ENCODE results near the gene PDE3A. TPM values are rescaled to one million over a fixed set of nuclear protein-coding genes. Genes with fewer than 3 reads are reported as not detected.

Gene PDE3A
- total and polyA plus RNA-seq, 2 of the 4 experiments (the other 2 are of a cell fraction): 0.09 to 0.18 TPM

DNA sequence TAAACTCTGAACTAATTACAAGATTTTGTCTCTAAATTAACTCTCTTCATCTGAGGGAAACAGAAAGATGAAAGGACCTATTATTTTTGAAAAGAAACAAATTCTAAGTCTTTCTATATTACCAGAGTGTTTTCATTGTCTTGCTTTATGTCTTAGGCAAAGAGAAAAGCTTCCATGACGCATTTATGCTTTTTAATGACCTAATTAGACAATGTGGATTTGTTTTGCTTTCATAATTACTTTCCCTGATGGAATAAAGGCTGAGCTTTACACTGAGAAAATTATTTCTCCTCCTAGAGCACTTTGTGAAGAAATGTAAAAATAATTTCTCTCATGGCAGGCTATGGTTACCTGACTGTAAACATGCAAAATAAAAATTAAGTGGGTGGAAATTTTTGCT is 188.8 kb downstream of the PDE3A start:
- ChIA-PET POLR2A (ENCODE audit: unreplicated experiment) (no interaction called here), CTCF (no interaction called here)
- Histone ChIP-seq H3K9me1 (ENCODE audit: insufficient read depth, low read length) (no peaks in the 10 kb centered on the region), H4K20me1 (ENCODE audit: insufficient read depth, low read length) (no peaks in the 10 kb centered on the region), H3K79me1 (ENCODE audit: low read depth in 1 of 2, low read length in 2 of 2) (no peaks in the 10 kb centered on the region), H3K36me3 (ENCODE audit: control insufficient read depth, insufficient read depth, low read length) (no peaks in the 10 kb centered on the region), H2AK5ac (ENCODE audit: low read depth, low read length) (no peak overlapping the region), H2BK5ac (ENCODE audit: low read depth, low read length, poor library complexity, severe bottlenecking) (no peak overlapping the region), H4K8ac (ENCODE audit: low read depth in 2 of 2, low read length in 2 of 2) (no peak overlapping the region), H3K4me2 (ENCODE audit: low read depth, low read length) (no peak overlapping the region), H2AK9ac (replicated peaks; ENCODE audit: low read depth, low read length, poor library complexity) (no peak overlapping the region), H3K4me3 (ENCODE audit: insufficient read depth, low read depth, low read length) (no peak overlapping the region), H4K91ac (ENCODE audit: insufficient read depth, low read depth, low read length) (no peak overlapping the region), H2BK15ac (ENCODE audit: low read depth, low read length) (no peak overlapping the region), H3K27me3 (ENCODE audit: control insufficient read depth, insufficient read depth, low read length) (no peaks in the 10 kb centered on the region), H4K5ac (ENCODE audit: low read depth, low read length) (no peak overlapping the region), H3K4me1 (ENCODE audit: control insufficient read depth, insufficient read depth, low read length) (no peaks in the 10 kb centered on the region), H2AFZ (replicated peaks; ENCODE audit: low read length, poor library complexity) (no peak overlapping the region), H3K9ac (ENCODE audit: low read depth, low read length) (no peak overlapping the region), H3K56ac (ENCODE audit: extremely low read depth, insufficient read depth, low read length) (no peak overlapping the region; the same call in 1 of the 2 replicates), H3K27ac (ENCODE audit: insufficient read depth, low read length) (no peak overlapping the region), H2BK120ac (ENCODE audit: low read depth, low read length) (no peak overlapping the region), H3K23ac (ENCODE audit: low read depth, low read length) (no peak overlapping the region), H3K18ac (ENCODE audit: low read depth, low read length) (no peak overlapping the region), H3K4ac (ENCODE audit: low read depth, low read length) (no peak overlapping the region), H3K9me3 (ENCODE audit: control insufficient read depth, insufficient read depth, low read length) (no peaks in the 10 kb centered on the region), H2BK20ac (ENCODE audit: low read depth, low read length) (no peak overlapping the region), H3K14ac (replicated peaks; ENCODE audit: low read depth, low read length) (no peak overlapping the region)
- DNase-seq (no peak), ATAC-seq (ENCODE audit: low read depth) (no peak)
- in situ Hi-C loops (cut with MboI; ENCODE audit: low sequenced_read_pairs) (no loop called here), intact Hi-C loops (cut with micrococcal nuclease) (no loop called here), dilution Hi-C loops (cut with HindIII; ENCODE audit: low sequenced_read_pairs, unreplicated experiment) (no loop called here)
- no TSS peak for BruUV-seq (replicated peaks)
- TF ChIP-seq RCOR1 (IDR thresholded peaks at IDR 0.05; ENCODE audit: insufficient replicate concordance, low read length) (no peak), RAD21 (IDR thresholded peaks at IDR 0.05; ENCODE audit: low read length) (no peak), MAFK (IDR thresholded peaks at IDR 0.05; ENCODE audit: low read depth, low read length) (no peak), RFX5 (IDR thresholded peaks at IDR 0.05; ENCODE audit: low read depth, low read length) (no peak), NFE2L2 (IDR thresholded peaks at IDR 0.05; ENCODE audit: low read depth, low read length) (no peak), MXI1 (IDR thresholded peaks at IDR 0.05; ENCODE audit: borderline replicate concordance, low read depth, low read length) (no peak), CHD1 (IDR thresholded peaks at IDR 0.05; ENCODE audit: low read depth, low read length) (no peak), MAZ (IDR thresholded peaks at IDR 0.05; ENCODE audit: borderline replicate concordance, low read depth, low read length) (no peak), POLR2A (IDR thresholded peaks at IDR 0.05; ENCODE audit: low read depth, low read length) (no peak), BHLHE40 (IDR thresholded peaks at IDR 0.05; ENCODE audit: low read depth, low read length) (no peak), CEBPB (IDR thresholded peaks at IDR 0.05; ENCODE audit: low read depth, low read length) (no peak), FOS (IDR thresholded peaks at IDR 0.05; ENCODE audit: low read depth, low read length) (no peak), SMC3 (IDR thresholded peaks at IDR 0.05; ENCODE audit: low read depth, low read length) (no peak)
- TF ChIP-seq, protein P1, sequence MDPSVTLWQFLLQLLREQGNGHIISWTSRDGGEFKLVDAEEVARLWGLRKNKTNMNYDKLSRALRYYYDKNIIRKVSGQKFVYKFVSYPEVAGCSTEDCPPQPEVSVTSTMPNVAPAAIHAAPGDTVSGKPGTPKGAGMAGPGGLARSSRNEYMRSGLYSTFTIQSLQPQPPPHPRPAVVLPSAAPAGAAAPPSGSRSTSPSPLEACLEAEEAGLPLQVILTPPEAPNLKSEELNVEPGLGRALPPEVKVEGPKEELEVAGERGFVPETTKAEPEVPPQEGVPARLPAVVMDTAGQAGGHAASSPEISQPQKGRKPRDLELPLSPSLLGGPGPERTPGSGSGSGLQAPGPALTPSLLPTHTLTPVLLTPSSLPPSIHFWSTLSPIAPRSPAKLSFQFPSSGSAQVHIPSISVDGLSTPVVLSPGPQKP (IDR thresholded peaks at IDR 0.05; ENCODE audit: borderline replicate concordance, low read depth, low read length): no peak
- TF ChIP-seq, protein P2, sequence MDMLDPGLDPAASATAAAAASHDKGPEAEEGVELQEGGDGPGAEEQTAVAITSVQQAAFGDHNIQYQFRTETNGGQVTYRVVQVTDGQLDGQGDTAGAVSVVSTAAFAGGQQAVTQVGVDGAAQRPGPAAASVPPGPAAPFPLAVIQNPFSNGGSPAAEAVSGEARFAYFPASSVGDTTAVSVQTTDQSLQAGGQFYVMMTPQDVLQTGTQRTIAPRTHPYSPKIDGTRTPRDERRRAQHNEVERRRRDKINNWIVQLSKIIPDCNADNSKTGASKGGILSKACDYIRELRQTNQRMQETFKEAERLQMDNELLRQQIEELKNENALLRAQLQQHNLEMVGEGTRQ (IDR thresholded peaks at IDR 0.05; ENCODE audit: low read depth, low read length): no peak
- TF ChIP-seq, protein P3, sequence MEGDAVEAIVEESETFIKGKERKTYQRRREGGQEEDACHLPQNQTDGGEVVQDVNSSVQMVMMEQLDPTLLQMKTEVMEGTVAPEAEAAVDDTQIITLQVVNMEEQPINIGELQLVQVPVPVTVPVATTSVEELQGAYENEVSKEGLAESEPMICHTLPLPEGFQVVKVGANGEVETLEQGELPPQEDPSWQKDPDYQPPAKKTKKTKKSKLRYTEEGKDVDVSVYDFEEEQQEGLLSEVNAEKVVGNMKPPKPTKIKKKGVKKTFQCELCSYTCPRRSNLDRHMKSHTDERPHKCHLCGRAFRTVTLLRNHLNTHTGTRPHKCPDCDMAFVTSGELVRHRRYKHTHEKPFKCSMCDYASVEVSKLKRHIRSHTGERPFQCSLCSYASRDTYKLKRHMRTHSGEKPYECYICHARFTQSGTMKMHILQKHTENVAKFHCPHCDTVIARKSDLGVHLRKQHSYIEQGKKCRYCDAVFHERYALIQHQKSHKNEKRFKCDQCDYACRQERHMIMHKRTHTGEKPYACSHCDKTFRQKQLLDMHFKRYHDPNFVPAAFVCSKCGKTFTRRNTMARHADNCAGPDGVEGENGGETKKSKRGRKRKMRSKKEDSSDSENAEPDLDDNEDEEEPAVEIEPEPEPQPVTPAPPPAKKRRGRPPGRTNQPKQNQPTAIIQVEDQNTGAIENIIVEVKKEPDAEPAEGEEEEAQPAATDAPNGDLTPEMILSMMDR (conservative IDR thresholded peaks at IDR 0.05; ENCODE audit: low read depth, low read length): no peak
- WGBS, 2 experiments (ENCODE audit: extremely low coverage in 2 of 2, insufficient read length in 1 of 2): no CpG with 5 or more reads among the region's 1 CpG

Data from IMR-90 (cell line).